ENCODE results near the gene ZNF613.

DNA sequence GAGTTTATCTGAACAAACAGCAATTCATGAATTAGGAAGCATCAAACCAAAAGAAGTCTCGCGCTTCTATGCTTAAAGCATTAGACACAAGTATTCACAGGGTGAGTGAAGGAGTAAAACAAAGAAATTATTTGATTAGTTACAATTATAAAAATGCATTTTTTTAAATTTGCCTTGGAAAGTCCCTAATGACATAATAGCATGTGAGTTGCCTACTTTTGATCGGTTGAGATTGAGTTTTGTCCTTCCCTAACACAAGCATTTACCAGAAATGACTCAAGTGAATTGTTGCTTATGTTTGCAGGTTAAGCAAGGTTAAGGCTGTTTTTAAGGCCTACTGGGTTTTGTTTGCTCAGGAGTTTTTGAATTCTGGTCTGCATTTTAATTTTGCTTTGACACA, 22.1 kb upstream of the ZNF613 start:
- TF ChIP-seq, protein P1, sequence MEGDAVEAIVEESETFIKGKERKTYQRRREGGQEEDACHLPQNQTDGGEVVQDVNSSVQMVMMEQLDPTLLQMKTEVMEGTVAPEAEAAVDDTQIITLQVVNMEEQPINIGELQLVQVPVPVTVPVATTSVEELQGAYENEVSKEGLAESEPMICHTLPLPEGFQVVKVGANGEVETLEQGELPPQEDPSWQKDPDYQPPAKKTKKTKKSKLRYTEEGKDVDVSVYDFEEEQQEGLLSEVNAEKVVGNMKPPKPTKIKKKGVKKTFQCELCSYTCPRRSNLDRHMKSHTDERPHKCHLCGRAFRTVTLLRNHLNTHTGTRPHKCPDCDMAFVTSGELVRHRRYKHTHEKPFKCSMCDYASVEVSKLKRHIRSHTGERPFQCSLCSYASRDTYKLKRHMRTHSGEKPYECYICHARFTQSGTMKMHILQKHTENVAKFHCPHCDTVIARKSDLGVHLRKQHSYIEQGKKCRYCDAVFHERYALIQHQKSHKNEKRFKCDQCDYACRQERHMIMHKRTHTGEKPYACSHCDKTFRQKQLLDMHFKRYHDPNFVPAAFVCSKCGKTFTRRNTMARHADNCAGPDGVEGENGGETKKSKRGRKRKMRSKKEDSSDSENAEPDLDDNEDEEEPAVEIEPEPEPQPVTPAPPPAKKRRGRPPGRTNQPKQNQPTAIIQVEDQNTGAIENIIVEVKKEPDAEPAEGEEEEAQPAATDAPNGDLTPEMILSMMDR (IDR thresholded peaks at IDR 0.05; ENCODE audit: extremely low read depth in 1 of 2, insufficient read depth in 1 of 2, low read depth in 1 of 2, low read length in 2 of 2): no peak
- no peak for TF ChIP-seq POLR2A (IDR thresholded peaks at IDR 0.05; ENCODE audit: low read depth, low read length)
- TF ChIP-seq, protein P2, sequence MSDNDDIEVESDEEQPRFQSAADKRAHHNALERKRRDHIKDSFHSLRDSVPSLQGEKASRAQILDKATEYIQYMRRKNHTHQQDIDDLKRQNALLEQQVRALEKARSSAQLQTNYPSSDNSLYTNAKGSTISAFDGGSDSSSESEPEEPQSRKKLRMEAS (IDR thresholded peaks at IDR 0.05; ENCODE audit: insufficient read depth, insufficient read length): no peak
- TF ChIP-seq FOS (IDR thresholded peaks at IDR 0.05; ENCODE audit: borderline replicate concordance, insufficient read depth, low read length): no peak

Data from endothelial cell of umbilical vein (primary cell).